SH-SY5Y (cell line): Measurements from ENCODE around the gene ANKRD28.

ENCODE experiments used
- GATA2 ChIP-seq: IDR thresholded peaks from 2 replicates; pipeline ENCODE4 v1.6.1; 2011; ENCODE audit warnings: mild to moderate bottlenecking, low read depth, low read length
- GATA3 ChIP-seq: IDR thresholded peaks from 2 replicates; pipeline ENCODE4 v1.6.1; 2011; ENCODE audit warnings: low read depth, mild to moderate bottlenecking, low read length, moderate library complexity

ANKRD28 gene

GRCh38 chr3:15756505-15756904 is 41.3 kb downstream of the ANKRD28 start:
- no peak for TF ChIP-seq GATA3
- no peak for TF ChIP-seq GATA2

GRCh38 chr3:15755780-15756179 is 42.0 kb downstream of the ANKRD28 start:
- TF ChIP-seq GATA2: no peak
- no peak for TF ChIP-seq GATA3

- no peak for TF ChIP-seq GATA2
- no peak for TF ChIP-seq GATA3
These were observed 42.6 kb downstream of the ANKRD28 start for GRCh38 chr3:15755181-15755580.

GRCh38 chr3:15754047-15754446 is 43.7 kb downstream of the ANKRD28 start:
- TF ChIP-seq GATA3 (no peak), GATA2 (no peak)

GRCh38 chr3:15753056-15753710 is 44.6 kb downstream of the ANKRD28 start:
- no peak for TF ChIP-seq GATA2
- no peak for TF ChIP-seq GATA3

- no peak for TF ChIP-seq GATA3
- TF ChIP-seq GATA2: no peak
These were observed 46.9 kb downstream of the ANKRD28 start for GRCh38 chr3:15750879-15751278.

- TF ChIP-seq GATA3 (no peak), GATA2 (no peak)
These were observed 47.6 kb downstream of the ANKRD28 start for GRCh38 chr3:15750143-15750542.

GRCh38 chr3:15744176-15744575 is 53.6 kb downstream of the ANKRD28 start:
- TF ChIP-seq GATA3 (no peak), GATA2 (no peak)

- TF ChIP-seq GATA3: no peak
- TF ChIP-seq GATA2: no peak
These were observed 54.2 kb downstream of the ANKRD28 start for GRCh38 chr3:15743587-15744009.

GRCh38 chr3:15731024-15731423 is 66.8 kb downstream of the ANKRD28 start:
- TF ChIP-seq GATA2: no peak
- no peak for TF ChIP-seq GATA3

- TF ChIP-seq GATA3 (no peak), GATA2 (no peak)
These were observed 69.0 kb downstream of the ANKRD28 start for GRCh38 chr3:15728766-15729165.

- TF ChIP-seq GATA3 (no peak), GATA2 (no peak)
These were observed 70.9 kb downstream of the ANKRD28 start for GRCh38 chr3:15726881-15727280.

- TF ChIP-seq GATA2: no peak
- TF ChIP-seq GATA3: no peak
These were observed 71.7 kb downstream of the ANKRD28 start for GRCh38 chr3:15726043-15726442.

GRCh38 chr3:15724446-15724845 is 73.3 kb downstream of the ANKRD28 start:
- TF ChIP-seq GATA3 (no peak), GATA2 (no peak)

- TF ChIP-seq GATA2 (no peak), GATA3 (no peak)
These were observed 74.2 kb downstream of the ANKRD28 start for GRCh38 chr3:15723624-15723884.

- TF ChIP-seq GATA3: no peak
- TF ChIP-seq GATA2: no peak
These were observed 74.7 kb downstream of the ANKRD28 start for GRCh38 chr3:15722877-15723623.
